HG03521 (cell line): ENCODE measurements around the gene EFNA5.

Source experiments
- ATAC-seq: cut with Tn5 transposase; IDR thresholded peaks from one replicate; pipeline ENCODE4 v1.9.1; 2021; ENCODE audit warnings: mild to moderate bottlenecking, moderate library complexity; ENCODE audit not compliant: unreplicated experiment

EFNA5 gene

DNA sequence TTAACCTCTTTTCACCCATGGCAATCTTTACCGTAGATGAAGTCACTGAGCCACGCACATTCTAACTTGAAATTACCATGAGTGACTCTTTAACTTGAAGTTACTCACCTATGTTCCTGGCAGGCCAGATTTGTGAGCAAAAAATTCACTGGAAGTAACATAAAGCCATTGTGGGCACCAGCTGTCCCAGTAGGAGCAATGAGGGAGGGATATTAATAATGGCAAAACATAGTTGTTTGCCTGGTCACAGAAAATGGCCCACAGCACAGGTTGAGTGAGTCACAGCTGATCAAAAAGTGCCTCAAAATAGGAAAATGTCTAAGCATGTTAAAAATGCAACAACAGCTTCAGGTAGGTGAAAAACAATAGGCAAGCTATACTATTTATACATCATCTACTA lies 146.6 kb downstream of the EFNA5 start:
- no peak for ATAC-seq

GRCh38 chr5:107523029-107523680 lies 147.6 kb downstream of the EFNA5 start:
- no peak for ATAC-seq

DNA sequence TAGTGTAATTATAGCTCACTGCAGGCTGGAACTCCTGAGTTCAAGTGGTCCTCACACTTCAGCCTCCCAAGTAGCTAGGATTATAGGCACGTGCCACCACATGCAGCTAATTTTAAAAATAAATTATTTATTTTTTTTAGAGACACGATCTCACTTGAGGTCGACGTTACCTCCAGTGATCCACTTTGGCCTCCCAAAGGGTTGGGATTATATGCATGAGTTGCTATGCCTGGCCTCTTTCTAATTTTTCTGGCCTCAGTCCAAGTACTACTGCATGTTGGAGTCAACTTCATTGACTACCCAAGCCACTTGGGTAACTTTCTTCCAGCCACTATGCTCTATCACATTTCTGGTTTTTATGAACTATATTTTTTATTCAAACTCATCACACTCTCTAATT lies 148.3 kb downstream of the EFNA5 start:
- no peak for ATAC-seq

DNA sequence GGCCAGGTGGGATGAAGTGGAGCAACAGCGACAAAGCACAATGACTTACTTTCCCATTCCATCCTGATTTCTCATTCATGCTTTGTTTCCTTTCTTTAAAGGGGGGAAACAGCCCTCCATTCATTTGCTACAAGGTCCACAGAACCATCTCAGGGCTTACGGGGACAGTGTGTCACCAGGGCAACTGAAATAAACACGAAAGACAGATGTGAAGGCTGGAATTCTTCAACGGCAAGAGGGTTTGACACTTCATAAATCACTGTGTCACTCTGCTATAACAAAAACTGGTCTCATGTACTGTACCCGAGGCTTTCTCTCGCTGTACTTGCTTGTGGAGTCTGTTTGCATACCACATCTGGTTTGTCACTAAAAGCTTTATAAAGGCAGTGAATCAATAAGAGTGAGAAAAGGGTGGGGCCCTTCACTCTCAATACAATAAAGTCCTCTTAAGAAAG lies 150.8 kb downstream of the EFNA5 start:
- ATAC-seq: no peak

- ATAC-seq: no peak
Observed at GRCh38 chr5:107518616-107519015, 152.1 kb downstream of the EFNA5 start.

GRCh38 chr5:107518190-107518589 lies 152.5 kb downstream of the EFNA5 start:
- ATAC-seq: no peak

DNA sequence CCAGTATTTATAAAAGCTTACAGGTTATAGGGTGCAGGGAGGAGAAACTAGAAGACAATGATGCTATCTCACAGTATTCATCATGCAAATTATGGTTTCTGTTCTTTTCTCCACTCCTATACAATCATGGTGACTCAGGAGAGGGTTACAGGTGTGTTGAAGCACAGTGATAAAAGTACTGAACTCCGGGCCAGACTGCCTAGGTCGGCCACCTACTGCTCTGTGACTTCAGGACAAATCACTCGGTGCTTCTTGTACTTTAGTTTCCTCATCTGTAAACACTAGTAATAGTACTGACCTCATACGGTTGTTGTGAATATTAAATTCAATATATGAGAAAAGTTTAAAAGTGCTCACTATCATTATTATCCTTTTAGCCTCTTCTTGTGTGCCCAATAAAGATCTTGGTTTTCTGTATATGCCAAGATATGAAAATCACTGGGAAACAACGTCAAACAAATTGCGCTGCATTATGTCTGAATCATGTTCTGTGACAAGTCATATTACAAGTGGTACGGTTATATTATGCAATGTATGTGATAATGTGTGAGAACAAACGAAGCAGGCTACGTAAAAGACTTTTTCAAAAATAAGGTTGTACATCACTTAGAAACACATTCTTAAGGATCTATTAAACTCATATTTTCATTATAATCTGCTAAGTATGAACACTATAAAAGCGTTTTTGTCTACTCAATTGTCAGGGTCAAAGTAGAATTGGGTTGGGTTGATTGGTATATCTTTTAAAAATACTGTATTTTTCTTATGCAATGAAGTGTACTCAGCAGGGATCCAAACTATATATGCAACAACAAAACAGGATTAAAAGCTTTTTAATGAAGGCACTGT lies 153.3 kb downstream of the EFNA5 start:
- no peak for ATAC-seq

GRCh38 chr5:107516452-107517184 lies 154.1 kb downstream of the EFNA5 start:
- no peak for ATAC-seq

DNA sequence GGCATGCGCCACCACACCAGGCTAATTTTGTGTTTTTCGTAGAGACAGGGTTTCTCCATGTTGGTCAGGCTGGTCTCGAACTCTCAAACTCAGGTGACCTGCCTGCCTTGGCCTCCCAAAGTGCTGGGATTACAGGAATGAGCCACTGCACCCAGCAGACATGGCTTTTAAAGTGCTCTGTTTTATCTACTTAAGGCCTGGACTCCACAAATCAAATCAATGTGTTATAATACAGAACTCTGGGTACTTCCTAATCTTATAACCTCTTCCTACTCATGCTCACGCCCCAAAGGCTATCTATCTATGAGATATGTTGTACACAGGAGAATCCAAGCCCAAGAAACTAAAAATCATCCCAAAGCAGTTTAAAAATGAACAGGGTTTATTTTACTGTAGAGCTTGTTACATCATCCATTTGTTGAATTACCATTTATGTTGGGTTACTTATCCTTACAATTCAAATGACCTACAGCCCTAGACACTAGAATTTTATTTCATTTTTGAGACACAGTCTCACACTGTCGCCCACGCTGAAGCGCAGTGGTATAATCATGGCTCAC lies 155.1 kb downstream of the EFNA5 start:
- ATAC-seq: no peak

DNA sequence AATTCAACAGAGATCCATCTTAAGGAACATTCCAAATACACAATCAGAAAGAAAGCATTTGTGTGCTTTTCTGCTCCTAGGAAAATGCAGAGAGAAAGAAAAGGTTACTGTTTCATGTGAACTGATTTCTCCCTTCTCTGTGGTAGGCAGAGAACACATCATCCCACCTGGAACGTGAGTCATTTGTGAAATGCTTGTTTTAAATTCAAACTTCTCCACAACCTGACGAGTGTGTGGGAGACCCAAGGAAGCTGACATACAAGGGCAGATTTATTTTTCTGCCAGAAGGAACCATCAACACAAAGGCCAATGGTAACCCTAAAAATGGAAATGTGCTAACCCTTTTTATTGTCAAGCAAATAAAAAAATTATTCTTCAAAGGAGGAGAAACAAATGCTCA lies 156.4 kb downstream of the EFNA5 start:
- no peak for ATAC-seq

DNA sequence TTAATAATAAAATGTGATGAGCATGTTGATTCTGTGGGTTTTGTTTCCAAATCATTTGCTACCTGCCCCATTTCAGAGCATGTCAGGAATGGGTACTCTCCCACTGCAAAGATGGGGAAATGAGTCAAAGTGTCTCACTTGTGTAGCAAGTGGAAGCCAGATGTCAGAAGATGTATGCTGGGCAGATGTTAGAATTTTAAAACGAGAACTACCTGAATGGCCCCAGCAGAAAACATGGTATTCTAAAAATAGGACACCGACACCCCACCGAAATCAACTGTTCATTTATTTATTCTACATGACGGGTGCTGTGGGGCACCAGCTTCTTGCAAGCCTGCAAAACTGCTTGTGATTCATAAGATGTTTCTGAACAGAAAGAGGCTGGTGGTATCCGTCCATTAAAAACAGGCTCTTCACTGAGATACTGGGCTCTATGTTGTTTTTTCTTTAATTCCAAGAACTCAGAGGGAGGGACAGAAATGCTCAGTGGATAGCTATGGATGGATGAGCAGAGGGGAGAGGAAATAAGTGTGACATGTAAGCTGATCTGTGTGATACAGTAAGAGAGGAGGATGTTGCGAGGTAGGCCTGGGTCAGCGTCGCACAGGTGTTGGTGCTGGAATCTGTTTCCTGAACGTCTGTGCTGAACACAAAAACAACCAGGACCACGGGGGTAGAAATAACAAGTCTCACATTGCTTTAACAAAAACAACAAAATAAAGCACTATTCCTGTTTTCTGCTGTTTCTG lies 157.2 kb downstream of the EFNA5 start:
- no peak for ATAC-seq

- no peak for ATAC-seq
Observed at GRCh38 chr5:107512029-107512428, 158.7 kb downstream of the EFNA5 start.

DNA sequence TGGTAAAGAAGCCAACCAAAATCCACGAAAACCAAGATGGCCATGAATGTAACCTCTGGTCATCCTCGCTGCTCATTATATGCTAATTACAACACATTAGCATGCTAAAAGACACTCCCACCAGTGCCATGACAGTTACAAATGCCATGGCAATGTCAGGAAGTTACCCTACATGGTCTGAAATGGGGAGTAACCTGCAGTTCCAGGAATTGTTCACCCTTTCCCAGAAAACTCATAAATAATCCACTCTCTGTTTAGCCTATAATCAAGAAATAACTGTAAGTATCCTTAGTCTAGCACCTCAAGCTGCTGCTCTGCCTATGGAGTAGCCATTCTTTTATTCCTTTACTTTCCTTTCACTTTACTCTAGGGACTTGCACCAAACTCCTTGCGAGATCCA lies 160.6 kb downstream of the EFNA5 start:
- no peak for ATAC-seq

DNA sequence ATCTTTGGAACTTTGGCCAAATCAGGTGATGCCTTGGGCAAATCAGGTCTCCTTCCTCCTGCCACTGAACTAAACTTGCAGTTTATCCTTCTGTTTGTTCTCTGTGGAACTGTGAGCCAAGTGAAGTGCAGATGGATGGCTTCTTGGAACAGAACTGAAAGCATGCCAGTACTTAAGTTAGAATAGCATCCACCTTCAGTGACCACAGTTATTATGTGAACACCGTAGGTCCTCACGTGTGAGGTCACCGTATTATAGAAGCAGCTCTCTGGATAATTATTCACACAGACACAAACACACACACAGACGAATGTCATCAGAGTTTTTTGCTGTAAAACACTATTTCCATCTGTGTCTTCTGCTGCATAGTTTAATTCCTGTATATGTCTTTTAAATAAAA lies 162.6 kb downstream of the EFNA5 start:
- no peak for ATAC-seq

DNA sequence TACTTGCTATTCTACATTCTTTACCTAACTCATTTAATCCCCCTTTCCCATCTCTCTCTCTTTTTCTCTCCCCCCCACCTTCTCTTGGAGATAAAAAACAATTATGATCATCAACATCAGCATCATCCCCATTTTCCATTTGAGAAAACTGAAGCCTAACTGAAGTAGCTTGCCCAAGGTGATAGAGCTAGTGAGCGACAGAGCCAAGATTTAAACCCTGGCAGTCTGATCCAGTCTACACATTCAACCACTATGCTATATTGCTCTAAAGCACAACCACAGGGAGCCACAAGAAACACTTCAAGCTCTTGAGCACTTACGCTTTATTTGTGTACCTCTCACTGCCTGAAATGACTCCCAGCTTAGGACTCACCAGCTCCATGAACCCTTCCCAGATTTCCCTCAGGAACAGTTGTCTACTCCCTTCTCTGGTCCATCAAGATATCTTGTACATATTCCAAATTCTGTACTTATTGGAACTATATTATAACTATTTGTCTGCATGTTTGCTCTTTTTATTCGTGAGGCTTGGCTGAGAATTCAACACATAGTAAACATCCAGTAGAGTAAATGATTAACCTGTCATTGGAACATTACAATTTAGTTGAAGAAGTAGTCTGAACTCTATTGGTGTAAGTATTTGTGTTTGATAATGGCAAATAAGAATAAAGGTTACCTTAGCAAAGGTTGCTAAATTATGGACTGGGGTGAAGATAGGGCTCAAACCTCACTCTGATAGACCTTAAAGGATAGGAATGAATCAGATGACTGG lies 164.8 kb downstream of the EFNA5 start:
- no peak for ATAC-seq

GRCh38 chr5:107504424-107504823 lies 166.3 kb downstream of the EFNA5 start:
- ATAC-seq: no peak

DNA sequence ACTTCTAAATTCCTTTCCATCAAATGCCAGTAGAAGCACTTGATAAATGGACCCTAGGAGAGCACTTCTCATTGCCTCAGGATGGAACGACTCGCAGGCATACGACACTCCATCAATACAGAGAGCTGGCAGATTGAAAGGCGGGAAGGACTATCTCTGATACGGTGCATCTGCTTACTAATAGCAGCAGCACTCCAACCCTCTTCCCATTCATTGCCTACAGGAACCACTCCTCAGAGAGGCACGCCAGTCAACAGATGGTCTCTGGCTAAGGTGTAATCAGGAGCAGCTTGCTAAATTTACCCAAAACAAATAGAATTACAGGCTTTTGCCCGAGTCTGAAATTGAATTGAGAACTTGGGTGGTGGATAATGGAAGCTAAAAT lies 168.1 kb downstream of the EFNA5 start:
- ATAC-seq: no peak

DNA sequence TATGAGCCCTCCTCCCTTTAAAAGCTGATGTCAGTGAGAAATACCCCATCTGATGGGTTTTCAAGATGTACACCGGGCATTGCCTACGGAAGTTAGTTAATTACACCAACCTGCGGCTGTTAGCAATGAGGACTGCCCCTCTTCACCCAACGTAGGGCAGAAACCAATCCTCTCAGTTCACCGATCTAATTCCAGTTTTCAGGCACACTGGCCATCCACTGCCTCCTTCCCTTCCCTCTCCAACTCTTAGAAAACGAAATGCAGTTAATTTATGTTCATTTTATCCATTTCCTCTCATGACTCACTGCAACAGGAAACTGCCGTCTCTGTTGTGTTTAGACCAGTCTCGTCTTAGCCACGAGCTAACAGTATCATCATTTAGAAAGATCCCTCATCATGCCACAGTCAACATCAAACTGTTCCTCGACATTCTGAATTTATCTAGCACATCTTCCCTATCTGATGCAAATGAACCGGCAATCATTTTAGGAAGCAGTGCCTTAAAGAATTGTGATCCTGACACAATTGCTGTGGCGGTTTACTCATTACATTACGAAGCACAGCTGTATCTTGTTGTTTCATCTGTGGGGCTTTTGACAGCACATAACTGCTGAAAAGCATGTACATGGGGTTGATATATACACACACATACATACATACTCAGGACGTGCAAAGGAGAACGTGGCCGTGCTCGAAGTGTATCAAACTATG lies 168.6 kb downstream of the EFNA5 start:
- no peak for ATAC-seq

- ATAC-seq: no peak
Observed at GRCh38 chr5:107500840-107501239, 169.9 kb downstream of the EFNA5 start.
